ENCODE results near the gene ULK2.

GRCh38 chr17:19742495-19742894 is 125.2 kb downstream of the ULK2 start:
- no peak for TF ChIP-seq CTCF (IDR thresholded peaks at IDR 0.05)
- no peak for TF ChIP-seq POLR2A (IDR thresholded peaks at IDR 0.05)
